ENCODE data around the gene HSCB. TPM values are rescaled to one million over a fixed set of nuclear protein-coding genes. Genes with fewer than 3 reads are reported as not detected.
"Not testable (repeated sequence)": the region's sequence is repeated elsewhere in the genome, so short reads cannot be mapped to it uniquely, and the experiment has no call there.

HSCB gene
- total RNA-seq, 1 experiment from 2014 or later, result 33.7 TPM

GRCh38 chr22:28738876-28739275, 3.0 kb upstream of the HSCB start:
- not testable (repeated sequence) for DNase-seq (ENCODE audit: low read depth)

GRCh38 chr22:28741200-28741784, 547 bp upstream of the HSCB start:
- DNase-seq (ENCODE audit: low read depth), result no peak

GRCh38 chr22:28742562-28742962, 723 bp downstream of the HSCB start:
- no peak for DNase-seq (ENCODE audit: low read depth)

- DNase-seq (ENCODE audit: low read depth), result peak; percentile 28
These were observed 2.0 kb downstream of the HSCB start for GRCh38 chr22:28743852-28744251.

GRCh38 chr22:28750471-28750881, 8.6 kb downstream of the HSCB start:
- peak; percentile 74 for DNase-seq (ENCODE audit: low read depth)

GRCh38 chr22:28754512-28754911, 12.7 kb downstream of the HSCB start:
- DNase-seq (ENCODE audit: low read depth), result not testable (repeated sequence)

GRCh38 chr22:28759861-28760560, 18.2 kb downstream of the HSCB start:
- no peak for DNase-seq (ENCODE audit: low read depth)

- DNase-seq (ENCODE audit: low read depth), result no peak
These were observed 19.6 kb downstream of the HSCB start for GRCh38 chr22:28761449-28761755.

GRCh38 chr22:28762000-28762399, 20.2 kb downstream of the HSCB start:
- DNase-seq (ENCODE audit: low read depth), result not testable (repeated sequence)

GRCh38 chr22:28766628-28767027, 24.8 kb downstream of the HSCB start:
- DNase-seq (ENCODE audit: low read depth), result no peak

- DNase-seq (ENCODE audit: low read depth), result peak; percentile 15
These were observed 27.0 kb downstream of the HSCB start for GRCh38 chr22:28768701-28769393.

GRCh38 chr22:28769394-28770085, 27.7 kb downstream of the HSCB start:
- no peak for DNase-seq (ENCODE audit: low read depth)

- no peak for DNase-seq (ENCODE audit: low read depth)
These were observed 29.5 kb downstream of the HSCB start for GRCh38 chr22:28771195-28771791.

- peak; percentile 91 for DNase-seq (ENCODE audit: low read depth)
These were observed 31.0 kb downstream of the HSCB start, which contains the start of gene CCDC117 for GRCh38 chr22:28772633-28773460. Gene CCDC117 (plus strand): TSS chr22:28772695. CDS start chr22:28772850, 155 bp downstream.

- peak; percentile 32 for DNase-seq (ENCODE audit: low read depth)
These were observed 31.6 kb downstream of the HSCB start for GRCh38 chr22:28773461-28773867.

GRCh38 chr22:28774378-28774777, 32.5 kb downstream of the HSCB start:
- no peak for DNase-seq (ENCODE audit: low read depth)

- DNase-seq (ENCODE audit: low read depth), result no peak
These were observed 38.0 kb downstream of the HSCB start for GRCh38 chr22:28779833-28780232.

- DNase-seq (ENCODE audit: low read depth), result no peak
These were observed 38.5 kb downstream of the HSCB start for GRCh38 chr22:28780296-28780695.

- DNase-seq (ENCODE audit: low read depth), result no peak
These were observed 42.2 kb downstream of the HSCB start for GRCh38 chr22:28783786-28784671.

- no peak for DNase-seq (ENCODE audit: low read depth)
These were observed 46.8 kb downstream of the HSCB start for GRCh38 chr22:28788601-28789000.
